ENCODE results near the gene STYXL2.

Gene STYXL2

DNA sequence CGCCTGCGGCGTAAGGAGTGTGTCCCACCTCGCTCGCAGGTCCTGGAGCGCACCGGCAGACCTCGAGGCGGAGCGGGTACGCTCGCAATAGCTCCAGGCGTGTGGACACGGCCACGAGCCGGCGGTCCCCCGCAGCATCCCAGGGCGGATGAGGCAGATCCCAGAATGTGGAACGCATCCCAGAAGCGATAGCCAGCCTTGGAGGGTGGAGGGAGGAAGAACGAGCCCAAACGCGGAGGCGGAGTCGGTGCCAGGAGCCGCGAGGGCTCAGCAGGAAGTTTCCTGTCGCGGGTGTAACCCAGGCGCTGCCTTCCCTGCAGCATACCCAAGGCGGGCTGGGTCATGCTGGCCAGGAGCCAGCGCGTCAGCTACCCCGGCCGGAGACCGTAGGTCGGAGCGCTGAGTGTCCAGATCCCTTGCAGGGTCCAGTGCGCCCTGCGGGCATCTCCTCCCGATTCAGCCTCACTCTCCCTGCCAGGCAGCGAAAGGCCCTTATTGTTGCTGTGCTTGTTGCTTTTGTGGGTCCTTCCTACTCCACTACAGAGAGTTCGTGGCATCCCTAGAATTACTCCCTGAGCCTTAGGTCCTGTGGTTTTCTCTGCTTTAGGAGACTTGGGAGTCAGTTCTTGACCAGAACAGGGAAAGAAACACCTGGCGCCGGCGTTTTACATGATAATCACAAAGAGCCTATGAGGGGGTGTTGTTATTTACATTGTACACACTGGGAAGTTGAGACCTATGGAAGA lies 27.7 kb downstream of the STYXL2 start:
- H2BK15ac ChIP-seq (ENCODE audit: low read length) = peak overlapping the region; percentile 8
- no CpG with 5 or more reads among the region's 47 CpGs for WGBS, 2 donors (ENCODE audit: extremely low coverage in 2 of 2, insufficient read length in 2 of 2, insufficient replicate concordance in 1 of 2)

DNA sequence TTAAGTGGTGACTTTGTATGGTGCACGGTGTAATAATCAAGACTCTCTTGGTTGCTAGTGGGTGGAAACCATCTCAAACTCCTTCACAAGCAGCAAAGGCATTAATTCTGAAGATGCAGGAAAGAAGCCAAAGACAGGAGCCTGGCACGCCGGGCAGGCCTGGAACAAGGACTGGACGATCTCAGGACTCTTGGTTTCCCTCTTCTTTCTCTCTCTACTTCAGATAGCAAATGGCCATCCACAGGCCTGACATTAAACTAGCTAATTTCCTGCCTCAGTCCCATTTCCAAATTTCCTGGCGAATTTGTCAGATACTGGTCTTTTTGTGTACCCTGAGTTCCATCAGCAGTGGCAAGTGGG lies 28.2 kb downstream of the STYXL2 start:
- H2AFZ ChIP-seq (ENCODE audit: low read length) = no peak overlapping the region
- H3K79me1 ChIP-seq (ENCODE audit: low read depth, low read length) = no peaks in the 10 kb centered on the region
- WGBS, 2 donors (ENCODE audit: extremely low coverage in 2 of 2, insufficient read length in 2 of 2, insufficient replicate concordance in 1 of 2) = no CpG with 5 or more reads among the region's 5 CpGs
- no peak for DNase-seq (ENCODE audit: low spot score)
- H2AK5ac ChIP-seq (ENCODE audit: low read depth, low read length) = no peak overlapping the region
- no peak overlapping the region for H3K18ac ChIP-seq (ENCODE audit: low read length)
- H2BK12ac ChIP-seq (ENCODE audit: low read length) = no peak overlapping the region
- no peak overlapping the region for H2BK15ac ChIP-seq (ENCODE audit: low read length)
- no peak overlapping the region for H3K4me2 ChIP-seq (ENCODE audit: insufficient read depth, low read length, poor library complexity, severe bottlenecking)
- no peak overlapping the region for H3K14ac ChIP-seq (ENCODE audit: low read length)
- no peak overlapping the region for H3K4me3 ChIP-seq (ENCODE audit: low read length in 2 of 2)
- H3K23ac ChIP-seq (ENCODE audit: low read depth, low read length, poor library complexity) = no peak overlapping the region
- peaks cover 0 to 14% of the 10 kb centered on the region in 2 donors for H3K4me1 ChIP-seq (ENCODE audit: control insufficient read depth in 2 of 2, insufficient read depth in 1 of 2, low read depth in 1 of 2, low read length in 2 of 2)
- H4K8ac ChIP-seq (ENCODE audit: low read depth, low read length) = no peak overlapping the region
- H4K91ac ChIP-seq (ENCODE audit: low read depth, low read length, poor library complexity) = no peak overlapping the region
- no peaks in the 10 kb centered on the region for H3K36me3 ChIP-seq (replicated peaks in 1 of 2; ENCODE audit: control insufficient read depth in 2 of 2, insufficient read depth in 2 of 2, low read length in 2 of 2)
- H3K4ac ChIP-seq (ENCODE audit: low read length) = no peak overlapping the region
- no peak overlapping the region for H3K9ac ChIP-seq (ENCODE audit: low read depth, low read length, poor library complexity)
- H3K27ac ChIP-seq (replicated peaks; ENCODE audit: low read length) = no peak overlapping the region
- peaks cover 0 to 3% (median 2%) of the 10 kb centered on the region in 3 experiments for H3K27me3 ChIP-seq (ENCODE audit: control insufficient read depth in 3 of 3, insufficient read depth in 3 of 3, low read depth in 1 of 3, low read length in 3 of 3)
- H3K9me3 ChIP-seq (replicated peaks in 1 of 2; ENCODE audit: control insufficient read depth in 2 of 2, insufficient read depth in 1 of 2, low read depth in 1 of 2, low read length in 2 of 2) = no peaks in the 10 kb centered on the region
- no peak overlapping the region for H2BK5ac ChIP-seq (ENCODE audit: low read length)
- H2BK120ac ChIP-seq (ENCODE audit: low read depth, low read length) = no peak overlapping the region

More for the DNA sequence above, 27.7 kb downstream of the STYXL2 start:
- H3K4ac ChIP-seq (ENCODE audit: low read length) = no peak overlapping the region
- H3K79me1 ChIP-seq (ENCODE audit: low read depth, low read length) = no peaks in the 10 kb centered on the region
- peaks cover 0 to 3% (median 2%) of the 10 kb centered on the region in 3 experiments for H3K27me3 ChIP-seq (ENCODE audit: control insufficient read depth in 3 of 3, insufficient read depth in 3 of 3, low read depth in 1 of 3, low read length in 3 of 3)
- peak overlapping the region in 1 of 2 donors; percentile 70 for H3K4me3 ChIP-seq (ENCODE audit: low read length in 2 of 2)
- H4K91ac ChIP-seq (ENCODE audit: low read depth, low read length, poor library complexity) = no peak overlapping the region
- peak overlapping the region; percentile 98 for H3K4me2 ChIP-seq (ENCODE audit: insufficient read depth, low read length, poor library complexity, severe bottlenecking)
- peaks cover 0 to 14% of the 10 kb centered on the region in 2 donors for H3K4me1 ChIP-seq (ENCODE audit: control insufficient read depth in 2 of 2, insufficient read depth in 1 of 2, low read depth in 1 of 2, low read length in 2 of 2)
- no peak overlapping the region for H2BK5ac ChIP-seq (ENCODE audit: low read length)
- no peaks in the 10 kb centered on the region for H3K9me3 ChIP-seq (replicated peaks in 1 of 2; ENCODE audit: control insufficient read depth in 2 of 2, insufficient read depth in 1 of 2, low read depth in 1 of 2, low read length in 2 of 2)
- no peak overlapping the region for H3K27ac ChIP-seq (replicated peaks; ENCODE audit: low read length)
- H3K36me3 ChIP-seq (replicated peaks in 1 of 2; ENCODE audit: control insufficient read depth in 2 of 2, insufficient read depth in 2 of 2, low read length in 2 of 2) = no peaks in the 10 kb centered on the region
- H2AFZ ChIP-seq (ENCODE audit: low read length) = no peak overlapping the region
- H3K23ac ChIP-seq (ENCODE audit: low read depth, low read length, poor library complexity) = peak overlapping the region; percentile 67
- peak overlapping the region; percentile 96 for H2BK12ac ChIP-seq (ENCODE audit: low read length)
- no peak overlapping the region for H4K8ac ChIP-seq (ENCODE audit: low read depth, low read length)
- H2AK5ac ChIP-seq (ENCODE audit: low read depth, low read length) = peak overlapping the region; percentile 24
- no peak for DNase-seq (ENCODE audit: low spot score)
- H3K9ac ChIP-seq (ENCODE audit: low read depth, low read length, poor library complexity) = peak overlapping the region; percentile 65
- peak overlapping the region; percentile 95 for H3K18ac ChIP-seq (ENCODE audit: low read length)
- H3K14ac ChIP-seq (ENCODE audit: low read length) = no peak overlapping the region
- peak overlapping the region; percentile 49 for H2BK120ac ChIP-seq (ENCODE audit: low read depth, low read length)

DNA sequence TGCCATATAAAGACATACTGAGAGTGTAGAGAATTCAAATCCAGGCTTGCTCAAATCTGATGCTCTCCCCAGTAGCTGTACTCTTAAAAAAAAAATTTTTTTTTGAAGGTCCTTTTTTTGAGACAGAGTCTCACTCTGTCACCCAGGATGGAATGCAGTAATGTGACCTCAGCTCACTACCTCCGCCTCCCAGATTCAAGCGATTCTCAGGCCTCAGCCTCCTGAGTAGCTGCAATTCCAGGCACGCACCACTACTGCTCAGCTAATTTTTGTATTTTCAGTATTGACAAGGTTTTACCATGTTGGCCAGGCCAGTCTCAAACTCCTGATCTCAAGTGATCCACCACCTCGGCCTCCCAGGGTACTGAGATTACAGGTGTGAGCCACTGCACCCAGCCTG lies 28.7 kb downstream of the STYXL2 start:
- Histone ChIP-seq H2AFZ (ENCODE audit: low read length) (no peak overlapping the region), H2BK120ac (ENCODE audit: low read depth, low read length) (no peak overlapping the region), H4K8ac (ENCODE audit: low read depth, low read length) (no peak overlapping the region), H2AK5ac (ENCODE audit: low read depth, low read length) (no peak overlapping the region), H2BK5ac (ENCODE audit: low read length) (no peak overlapping the region), H3K4me3 (ENCODE audit: low read length in 2 of 2) (no peak overlapping the region), H3K4ac (ENCODE audit: low read length) (no peak overlapping the region), H3K4me1 (ENCODE audit: control insufficient read depth in 2 of 2, insufficient read depth in 1 of 2, low read depth in 1 of 2, low read length in 2 of 2) (peaks cover 0 to 14% of the 10 kb centered on the region in 2 donors), H3K27me3 (ENCODE audit: control insufficient read depth in 3 of 3, insufficient read depth in 3 of 3, low read depth in 1 of 3, low read length in 3 of 3) (peaks cover 0 to 3% (median 2%) of the 10 kb centered on the region in 3 experiments), H3K14ac (ENCODE audit: low read length) (no peak overlapping the region), H3K23ac (ENCODE audit: low read depth, low read length, poor library complexity) (no peak overlapping the region), H3K9ac (ENCODE audit: low read depth, low read length, poor library complexity) (no peak overlapping the region), H3K36me3 (replicated peaks in 1 of 2; ENCODE audit: control insufficient read depth in 2 of 2, insufficient read depth in 2 of 2, low read length in 2 of 2) (no peaks in the 10 kb centered on the region), H2BK12ac (ENCODE audit: low read length) (no peak overlapping the region), H3K9me3 (replicated peaks in 1 of 2; ENCODE audit: control insufficient read depth in 2 of 2, insufficient read depth in 1 of 2, low read depth in 1 of 2, low read length in 2 of 2) (no peaks in the 10 kb centered on the region), H2BK15ac (ENCODE audit: low read length) (no peak overlapping the region), H3K18ac (ENCODE audit: low read length) (no peak overlapping the region), H4K91ac (ENCODE audit: low read depth, low read length, poor library complexity) (no peak overlapping the region), H3K27ac (replicated peaks; ENCODE audit: low read length) (no peak overlapping the region), H3K4me2 (ENCODE audit: insufficient read depth, low read length, poor library complexity, severe bottlenecking) (no peak overlapping the region), H3K79me1 (ENCODE audit: low read depth, low read length) (no peaks in the 10 kb centered on the region)
- WGBS, 2 donors (ENCODE audit: extremely low coverage in 2 of 2, insufficient read length in 2 of 2, insufficient replicate concordance in 1 of 2) = no CpG with 5 or more reads among the region's 4 CpGs
- DNase-seq (ENCODE audit: low spot score) = no peak

DNA sequence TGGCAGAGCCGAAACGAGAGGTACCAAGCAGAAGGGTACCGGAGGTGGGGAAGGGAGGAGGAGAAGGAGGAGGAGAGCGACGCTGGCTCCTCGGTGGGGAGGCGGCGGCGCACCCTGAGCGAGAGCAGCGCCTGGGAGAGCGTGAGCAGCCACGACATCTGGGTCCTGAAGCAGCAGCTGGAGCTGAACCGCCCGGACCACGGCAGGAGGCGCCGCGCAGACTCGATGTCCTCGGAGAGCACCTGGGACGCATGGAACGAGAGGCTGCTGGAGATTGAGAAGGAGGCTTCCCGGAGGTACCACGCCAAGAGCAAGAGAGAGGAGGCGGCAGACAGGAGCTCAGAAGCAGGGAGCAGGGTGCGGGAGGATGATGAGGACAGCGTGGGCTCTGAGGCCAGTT lies 32.4 kb downstream of the STYXL2 start:
- Histone ChIP-seq H2BK12ac (ENCODE audit: low read length) (no peak overlapping the region), H2BK120ac (ENCODE audit: low read depth, low read length) (peak overlapping the region; percentile 50), H3K4me3 (ENCODE audit: low read length in 2 of 2) (no peak overlapping the region), H3K4ac (ENCODE audit: low read length) (peak overlapping the region; percentile 58), H2BK15ac (ENCODE audit: low read length) (no peak overlapping the region), H3K18ac (ENCODE audit: low read length) (peak overlapping the region; percentile 57), H3K27me3 (ENCODE audit: control insufficient read depth in 3 of 3, insufficient read depth in 3 of 3, low read depth in 1 of 3, low read length in 3 of 3) (peaks cover 0 to 1% (median under 1%) of the 10 kb centered on the region in 3 experiments), H3K79me1 (ENCODE audit: low read depth, low read length) (no peaks in the 10 kb centered on the region), H3K14ac (ENCODE audit: low read length) (no peak overlapping the region), H2AFZ (ENCODE audit: low read length) (no peak overlapping the region), H3K23ac (ENCODE audit: low read depth, low read length, poor library complexity) (peak overlapping the region; percentile 82), H3K4me1 (ENCODE audit: control insufficient read depth in 2 of 2, insufficient read depth in 1 of 2, low read depth in 1 of 2, low read length in 2 of 2) (peaks cover 0 to 5% of the 10 kb centered on the region in 2 donors), H2AK5ac (ENCODE audit: low read depth, low read length) (peak overlapping the region; percentile 80), H4K8ac (ENCODE audit: low read depth, low read length) (no peak overlapping the region), H3K9me3 (replicated peaks in 1 of 2; ENCODE audit: control insufficient read depth in 2 of 2, insufficient read depth in 1 of 2, low read depth in 1 of 2, low read length in 2 of 2) (no peaks in the 10 kb centered on the region), H3K4me2 (ENCODE audit: insufficient read depth, low read length, poor library complexity, severe bottlenecking) (no peak overlapping the region), H4K91ac (ENCODE audit: low read depth, low read length, poor library complexity) (no peak overlapping the region), H2BK5ac (ENCODE audit: low read length) (peak overlapping the region; percentile 26), H3K9ac (ENCODE audit: low read depth, low read length, poor library complexity) (peak overlapping the region; percentile 13), H3K36me3 (replicated peaks in 1 of 2; ENCODE audit: control insufficient read depth in 2 of 2, insufficient read depth in 2 of 2, low read length in 2 of 2) (no peaks in the 10 kb centered on the region), H3K27ac (replicated peaks; ENCODE audit: low read length) (no peak overlapping the region)
- WGBS, 2 donors (ENCODE audit: extremely low coverage in 2 of 2, insufficient read length in 2 of 2, insufficient replicate concordance in 1 of 2) = no CpG with 5 or more reads among the region's 28 CpGs
- DNase-seq (ENCODE audit: low spot score) = no peak

All from neuronal stem cell (in vitro differentiated cells).